Measurements from ENCODE around the gene ZNF184.

Gene ZNF184

DNA sequence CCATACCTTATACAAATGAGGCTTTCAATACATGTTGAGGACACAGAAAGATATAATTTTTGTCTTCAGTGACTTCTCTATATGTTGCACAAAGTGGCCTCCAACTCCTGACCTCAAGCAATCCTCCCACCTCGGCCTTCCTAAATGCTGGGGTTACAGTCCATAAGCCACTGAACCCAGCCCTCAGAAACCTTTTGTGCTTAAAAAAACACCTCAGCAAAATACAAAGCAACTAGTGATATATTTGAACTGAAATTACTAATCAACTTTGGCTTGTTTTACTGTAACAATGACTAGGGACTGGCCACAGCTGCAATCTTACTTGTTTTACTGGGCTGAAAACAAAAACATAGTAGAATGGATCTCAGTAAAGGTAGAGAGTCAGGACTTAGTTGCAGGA, 3.2 kb upstream of the ZNF184 start:
- in situ Hi-C loops (cut with HindIII; ENCODE audit: low pct_unique_long_range_greater_than_20kb, low sequenced_read_pairs), result no loop called here
- no peak for TF ChIP-seq JUND (IDR thresholded peaks at IDR 0.05; ENCODE audit: low read depth)
- DNase-seq (ENCODE audit: low read depth in 1 of 2, low spot score in 1 of 2), result no peak

DNA sequence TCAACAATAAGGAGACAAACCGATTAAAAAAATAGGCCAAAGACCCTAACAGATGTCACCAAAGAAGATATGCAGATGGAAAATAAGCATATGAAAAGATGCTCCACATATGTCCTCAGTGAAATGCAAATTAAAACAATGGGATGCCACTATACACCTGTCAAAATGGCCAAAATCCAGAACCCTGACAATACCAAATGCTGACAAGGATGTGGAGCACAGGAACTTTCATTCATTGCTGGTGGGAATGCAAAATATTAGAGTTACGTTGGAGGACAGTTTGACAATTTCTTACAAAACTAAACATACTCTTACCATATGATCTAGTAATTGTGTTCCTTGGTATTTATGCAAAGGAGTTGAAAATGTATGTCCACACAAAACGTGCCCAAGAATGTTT, 1.8 kb upstream of the ZNF184 start:
- no peak for DNase-seq (ENCODE audit: low read depth in 1 of 2, low spot score in 1 of 2)
- in situ Hi-C loops (cut with HindIII; ENCODE audit: low pct_unique_long_range_greater_than_20kb, low sequenced_read_pairs), result no loop called here
- TF ChIP-seq JUND (IDR thresholded peaks at IDR 0.05; ENCODE audit: low read depth), result no peak

DNA sequence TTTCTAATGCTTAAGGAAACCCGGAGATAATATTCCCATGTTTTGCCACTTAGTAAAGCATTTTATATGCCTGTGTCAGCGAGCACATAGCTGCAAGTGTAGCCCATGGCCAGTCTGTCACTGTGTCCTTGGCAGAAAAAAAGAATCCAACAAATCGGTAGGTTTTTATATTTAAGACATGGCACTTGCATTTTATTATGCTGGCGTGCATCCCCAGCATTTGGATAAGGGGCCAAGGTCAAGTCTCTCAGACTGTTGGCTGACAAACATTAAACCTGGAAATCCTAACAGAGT, 1.2 kb upstream of the ZNF184 start:
- no peak for TF ChIP-seq JUND (IDR thresholded peaks at IDR 0.05; ENCODE audit: low read depth)
- no peak for DNase-seq (ENCODE audit: low read depth in 1 of 2, low spot score in 1 of 2)
- in situ Hi-C loops (cut with HindIII; ENCODE audit: low pct_unique_long_range_greater_than_20kb, low sequenced_read_pairs), result no loop called here

DNA sequence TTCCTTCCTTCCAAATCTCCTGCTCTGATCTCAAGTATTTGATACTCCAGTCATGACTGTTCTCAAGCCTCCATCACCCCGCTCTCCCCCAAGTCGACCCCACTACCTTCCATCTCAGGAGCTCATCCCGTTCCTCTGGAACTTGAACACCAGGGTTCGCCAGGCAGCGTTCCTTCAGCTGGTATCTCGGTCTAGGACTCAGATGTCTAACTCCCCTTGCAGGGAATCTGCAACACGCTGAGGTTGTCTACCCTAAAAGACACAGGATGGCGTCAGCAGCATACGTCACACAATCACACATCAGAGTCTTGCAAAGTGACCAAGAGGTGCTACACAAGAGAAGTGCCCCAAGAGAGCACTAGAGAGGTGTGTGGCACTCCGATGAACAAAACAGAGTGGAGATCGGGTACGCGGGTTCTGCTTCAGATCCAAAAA, 706 bp downstream of the ZNF184 start:
- in situ Hi-C loops (cut with HindIII; ENCODE audit: low pct_unique_long_range_greater_than_20kb, low sequenced_read_pairs), result no loop called here
- peak; percentile 37 to 90 for DNase-seq (ENCODE audit: low read depth in 1 of 2, low spot score in 1 of 2)
- no peak for TF ChIP-seq JUND (IDR thresholded peaks at IDR 0.05; ENCODE audit: low read depth)

DNA sequence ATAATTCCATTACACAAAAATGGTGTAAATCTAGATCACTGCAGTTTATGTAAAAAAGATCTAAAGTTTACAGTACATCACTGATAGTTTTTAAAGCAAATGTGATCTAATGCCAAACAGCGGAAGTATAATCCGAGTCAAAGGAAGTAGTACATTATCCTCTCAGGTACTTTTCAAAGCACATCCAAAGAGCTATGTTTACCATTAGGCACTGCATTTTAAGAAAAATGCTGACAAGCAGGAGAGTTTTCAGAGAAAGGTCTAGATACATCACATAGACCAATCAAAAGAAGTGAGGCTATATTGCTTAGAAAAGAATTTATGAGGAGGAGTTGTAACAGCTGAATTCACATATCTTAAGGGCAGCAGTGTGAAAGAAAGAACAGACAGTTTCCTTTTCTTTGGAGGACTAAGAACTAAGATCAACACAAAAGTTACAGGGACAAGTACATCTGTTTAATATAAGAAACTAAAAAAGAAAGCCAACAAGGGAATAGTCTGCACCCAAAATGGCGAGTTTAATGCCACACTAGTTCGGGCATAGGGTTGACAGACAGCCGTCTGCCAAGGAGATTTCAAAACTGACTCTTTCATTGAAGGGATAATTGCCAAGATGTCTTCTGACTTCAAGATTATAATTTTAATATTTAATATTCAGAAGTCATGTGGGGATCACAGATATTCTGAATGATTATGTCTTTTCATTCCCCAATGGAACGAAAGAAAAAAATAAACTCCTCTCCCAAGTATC, 1.4 kb downstream of the ZNF184 start:
- in situ Hi-C loops (cut with HindIII; ENCODE audit: low pct_unique_long_range_greater_than_20kb, low sequenced_read_pairs), result no loop called here
- no peak for DNase-seq (ENCODE audit: low read depth in 1 of 2, low spot score in 1 of 2)
- no peak for TF ChIP-seq JUND (IDR thresholded peaks at IDR 0.05; ENCODE audit: low read depth)

GRCh38 chr6:27470023-27470422, 2.9 kb downstream of the ZNF184 start:
- no peak for DNase-seq (ENCODE audit: low read depth in 1 of 2, low spot score in 1 of 2)
- no peak for TF ChIP-seq JUND (IDR thresholded peaks at IDR 0.05; ENCODE audit: low read depth)
- in situ Hi-C loops (cut with HindIII; ENCODE audit: low pct_unique_long_range_greater_than_20kb, low sequenced_read_pairs), result no loop called here

- no peak for TF ChIP-seq JUND (IDR thresholded peaks at IDR 0.05; ENCODE audit: low read depth)
- in situ Hi-C loops (cut with HindIII; ENCODE audit: low pct_unique_long_range_greater_than_20kb, low sequenced_read_pairs), result no loop called here
- DNase-seq (ENCODE audit: low read depth in 1 of 2, low spot score in 1 of 2), result no peak
Observed at GRCh38 chr6:27468334-27468733, 4.6 kb downstream of the ZNF184 start.

- no peak for TF ChIP-seq JUND (IDR thresholded peaks at IDR 0.05; ENCODE audit: low read depth)
- in situ Hi-C loops (cut with HindIII; ENCODE audit: low pct_unique_long_range_greater_than_20kb, low sequenced_read_pairs), result no loop called here
- DNase-seq (ENCODE audit: low read depth in 1 of 2, low spot score in 1 of 2), result no peak
Observed at GRCh38 chr6:27452496-27452897, 20.4 kb downstream of the ZNF184 start.

DNA sequence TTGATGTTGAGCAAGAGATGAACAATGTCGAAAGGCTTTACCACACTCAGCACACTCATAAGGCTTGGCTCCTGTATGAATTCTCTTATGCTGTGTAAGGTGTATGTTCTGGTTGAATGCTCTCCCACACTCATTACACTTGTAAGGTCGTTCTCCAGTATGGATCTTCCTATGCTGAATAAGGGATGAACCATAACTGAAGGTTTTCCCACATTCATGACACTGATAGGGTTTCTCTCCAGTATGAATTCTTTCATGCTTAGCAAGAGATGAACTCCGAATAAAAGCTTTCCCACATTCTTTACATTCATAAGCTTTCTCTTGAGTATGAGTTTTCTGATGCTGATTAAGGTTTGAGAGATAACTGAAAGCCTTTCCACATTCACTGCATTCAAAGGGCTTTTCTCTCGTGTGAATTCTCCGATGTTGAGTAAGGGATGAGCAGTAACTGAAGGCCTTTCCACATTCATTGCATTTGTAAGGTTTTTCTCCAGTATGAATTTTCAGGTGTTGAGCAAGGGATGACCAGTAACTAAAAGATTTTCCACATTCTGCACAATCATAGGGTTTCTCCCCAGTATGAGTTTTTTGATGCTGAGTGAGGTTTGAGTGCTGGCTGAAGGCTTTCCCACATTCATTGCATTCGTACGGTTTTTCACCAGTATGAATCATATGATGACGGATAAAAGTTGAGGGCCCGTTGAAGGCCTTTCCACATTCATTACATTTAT, 21.1 kb downstream of the ZNF184 start:
- TF ChIP-seq JUND (IDR thresholded peaks at IDR 0.05; ENCODE audit: low read depth), result no peak
- no peak for DNase-seq (ENCODE audit: low read depth in 1 of 2, low spot score in 1 of 2)
- in situ Hi-C loops (cut with HindIII; ENCODE audit: low pct_unique_long_range_greater_than_20kb, low sequenced_read_pairs), result no loop called here

GRCh38 chr6:27448456-27448855, 24.4 kb downstream of the ZNF184 start:
- in situ Hi-C loops (cut with HindIII; ENCODE audit: low pct_unique_long_range_greater_than_20kb, low sequenced_read_pairs), result no loop called here
- no peak for DNase-seq (ENCODE audit: low read depth in 1 of 2, low spot score in 1 of 2)
- no peak for TF ChIP-seq JUND (IDR thresholded peaks at IDR 0.05; ENCODE audit: low read depth)

- no peak for DNase-seq (ENCODE audit: low read depth in 1 of 2, low spot score in 1 of 2)
- TF ChIP-seq JUND (IDR thresholded peaks at IDR 0.05; ENCODE audit: low read depth), result no peak
- in situ Hi-C loops (cut with HindIII; ENCODE audit: low pct_unique_long_range_greater_than_20kb, low sequenced_read_pairs), result no loop called here
Observed at GRCh38 chr6:27442932-27443331, 30.0 kb downstream of the ZNF184 start.

GRCh38 chr6:27441001-27441400, 31.9 kb downstream of the ZNF184 start:
- TF ChIP-seq JUND (IDR thresholded peaks at IDR 0.05; ENCODE audit: low read depth), result no peak
- no peak for DNase-seq (ENCODE audit: low read depth in 1 of 2, low spot score in 1 of 2)
- in situ Hi-C loops (cut with HindIII; ENCODE audit: low pct_unique_long_range_greater_than_20kb, low sequenced_read_pairs), result no loop called here

DNA sequence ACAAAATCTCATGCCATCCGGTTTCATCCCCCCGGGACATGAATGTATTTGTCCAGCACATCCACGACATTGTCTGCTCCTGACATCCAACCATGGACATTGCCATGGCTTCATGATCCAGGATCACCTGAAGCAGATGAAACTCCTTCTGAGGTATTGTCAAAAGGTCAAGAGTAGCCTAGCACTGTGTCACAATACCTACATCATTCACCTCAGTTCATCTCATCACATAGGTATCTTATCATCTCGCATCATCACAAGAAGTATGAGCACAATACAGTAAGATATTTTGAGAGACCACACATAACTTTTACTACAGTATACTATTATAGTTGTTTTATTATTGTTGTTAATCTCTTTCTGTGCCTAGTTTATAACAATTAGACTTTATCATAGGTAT, 33.5 kb downstream of the ZNF184 start:
- no peak for TF ChIP-seq JUND (IDR thresholded peaks at IDR 0.05; ENCODE audit: low read depth)
- in situ Hi-C loops (cut with HindIII; ENCODE audit: low pct_unique_long_range_greater_than_20kb, low sequenced_read_pairs), result no loop called here
- DNase-seq (ENCODE audit: low read depth in 1 of 2, low spot score in 1 of 2), result no peak

DNA sequence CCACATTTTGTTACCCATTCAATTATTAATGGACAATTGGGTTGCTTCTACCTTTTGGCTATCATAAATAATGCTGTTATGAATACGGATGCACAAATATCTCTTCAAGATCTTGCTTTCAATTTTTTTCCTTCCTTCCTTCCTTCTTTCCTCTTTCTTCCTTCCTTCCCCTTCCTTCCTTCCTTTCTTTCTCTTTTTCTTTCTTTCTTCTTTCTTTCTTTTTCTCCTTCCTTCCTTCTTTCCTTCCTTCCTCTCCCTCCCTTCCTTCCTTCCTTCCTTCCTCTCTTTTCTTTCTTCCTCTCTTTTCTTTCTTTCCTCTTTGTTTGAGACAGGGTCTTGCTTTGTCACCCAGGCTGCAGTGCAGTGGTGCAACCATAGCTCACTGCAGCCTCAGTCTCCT, 39.2 kb downstream of the ZNF184 start:
- no peak for TF ChIP-seq JUND (IDR thresholded peaks at IDR 0.05; ENCODE audit: low read depth)
- no peak for DNase-seq (ENCODE audit: low read depth in 1 of 2, low spot score in 1 of 2)
- in situ Hi-C loops (cut with HindIII; ENCODE audit: low pct_unique_long_range_greater_than_20kb, low sequenced_read_pairs), result no loop called here

All from T47D (cell line).